Activated naive CD8-positive, alpha-beta T cell treated with anti-CD3 and anti-CD28 coated beads, Interleukin-2, amount 10 ng/mL, durations not matched to agents 7 days and 5 days (primary cell): Measurements from ENCODE around the gene RASL11A. TPM values are rescaled to one million over a fixed set of nuclear protein-coding genes. Genes with fewer than 3 reads are reported as not detected.
"Not testable (repeated sequence)": the region's sequence is repeated elsewhere in the genome, so short reads cannot be mapped to it uniquely, and the experiment has no call there.

Experiments
- ATAC-seq: fragments of 150-1000 bp; cut with Tn5 transposase; one replicate; pipeline ENCODE4 v1.10.0; 2021; ENCODE audit warnings: low read depth, moderate library complexity
- POLR2A ChIA-PET: fragments of 350-600 bp; sonication (Branson Sonifier 250); formaldehyde crosslinking; loops from one replicate; lab custom pipeline; 2021; ENCODE audit warnings: antibody characterized with exemption; lab: Charles Lee
- DNase-seq: peaks from one replicate; pipeline ENCODE4 v3.0.0; 2021
- H3K27ac Mint-ChIP-seq: one replicate; pipeline ENCODE4 v1.8.0; 2022; ENCODE audit warnings: mild to moderate bottlenecking, mixed read lengths
- H3K27me3 Mint-ChIP-seq: one replicate; pipeline ENCODE4 v1.8.0; 2022; ENCODE audit warnings: mild to moderate bottlenecking, moderate library complexity, mixed read lengths
- H3K36me3 Mint-ChIP-seq: one replicate; pipeline ENCODE4 v1.8.0; 2021; ENCODE audit warnings: mild to moderate bottlenecking, mixed read lengths
- H3K4me1 Mint-ChIP-seq: one replicate; pipeline ENCODE4 v1.8.0; 2021; ENCODE audit warnings: mixed read lengths
- H3K4me3 Mint-ChIP-seq: one replicate; pipeline ENCODE4 v1.8.0; 2022; ENCODE audit warnings: mild to moderate bottlenecking, moderate library complexity, mixed read lengths
- H3K9me3 Mint-ChIP-seq: one replicate; pipeline ENCODE4 v1.8.0; 2021; ENCODE audit warnings: mixed read lengths
- total RNA-seq, 2 experiments: library from RNA; stranded (reverse); gene quantifications; one replicate each; pipeline ENCODE4 v1.2.3, GENCODE V29; 2021

RASL11A gene
- total RNA-seq, 2 experiments from 2014 or later: 0.20 to 2.1 TPM

DNA sequence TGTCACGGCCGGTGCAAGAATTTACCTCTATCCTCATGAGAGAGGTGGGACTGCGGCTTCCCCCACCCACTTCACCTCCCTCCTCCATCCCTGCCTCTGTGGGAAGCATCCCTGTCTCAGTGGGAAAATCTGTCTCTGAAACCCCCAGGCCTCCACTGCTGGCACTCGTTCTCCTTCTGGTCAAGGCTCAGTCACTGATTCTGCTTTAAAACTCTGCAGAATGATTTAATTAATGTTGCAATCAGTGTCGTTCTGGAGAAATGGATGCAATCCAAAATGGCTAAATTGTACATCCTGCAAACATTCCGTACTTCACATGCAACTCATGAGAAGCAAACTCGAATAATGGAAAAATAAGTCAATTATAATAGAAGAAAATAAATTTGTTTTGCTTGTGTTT lies 5.6 kb downstream of the RASL11A start:
- Mint-ChIP-seq H3K4me1 (peaks cover 2% of the 10 kb centered on the region), H3K4me3 (no peak overlapping the region), H3K36me3 (no peaks in the 10 kb centered on the region), H3K9me3 (no peaks in the 10 kb centered on the region), H3K27ac (no peak overlapping the region), H3K27me3 (peaks cover 23% of the 10 kb centered on the region)
- ATAC-seq (no peak), DNase-seq (no peak)
- POLR2A ChIA-PET: no interaction called here

DNA sequence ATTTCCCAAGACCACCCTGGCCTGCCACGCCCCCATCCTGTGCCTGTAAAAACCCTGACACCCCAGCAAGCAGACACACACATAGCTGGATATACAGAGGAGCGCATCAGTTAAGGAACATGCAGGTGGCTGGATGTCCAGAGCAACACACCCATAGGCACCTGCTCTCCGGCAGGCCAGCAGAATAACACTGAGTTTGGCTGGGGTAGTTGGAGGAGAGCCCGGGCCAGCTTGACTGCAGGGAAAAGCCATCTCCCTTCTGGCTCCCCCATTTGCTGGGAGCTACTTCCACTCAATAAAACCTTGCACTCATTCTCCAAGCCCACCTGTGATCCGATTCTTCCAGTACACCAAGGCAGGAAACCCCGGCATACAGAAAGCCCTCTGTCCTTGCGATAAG lies 8.9 kb downstream of the RASL11A start:
- Mint-ChIP-seq H3K27ac (no peak overlapping the region), H3K4me3 (no peak overlapping the region), H3K9me3 (no peaks in the 10 kb centered on the region), H3K27me3 (peaks cover 9% of the 10 kb centered on the region), H3K4me1 (no peaks in the 10 kb centered on the region), H3K36me3 (no peaks in the 10 kb centered on the region)
- ATAC-seq (no peak), DNase-seq (no peak)
- POLR2A ChIA-PET: no interaction called here

DNA sequence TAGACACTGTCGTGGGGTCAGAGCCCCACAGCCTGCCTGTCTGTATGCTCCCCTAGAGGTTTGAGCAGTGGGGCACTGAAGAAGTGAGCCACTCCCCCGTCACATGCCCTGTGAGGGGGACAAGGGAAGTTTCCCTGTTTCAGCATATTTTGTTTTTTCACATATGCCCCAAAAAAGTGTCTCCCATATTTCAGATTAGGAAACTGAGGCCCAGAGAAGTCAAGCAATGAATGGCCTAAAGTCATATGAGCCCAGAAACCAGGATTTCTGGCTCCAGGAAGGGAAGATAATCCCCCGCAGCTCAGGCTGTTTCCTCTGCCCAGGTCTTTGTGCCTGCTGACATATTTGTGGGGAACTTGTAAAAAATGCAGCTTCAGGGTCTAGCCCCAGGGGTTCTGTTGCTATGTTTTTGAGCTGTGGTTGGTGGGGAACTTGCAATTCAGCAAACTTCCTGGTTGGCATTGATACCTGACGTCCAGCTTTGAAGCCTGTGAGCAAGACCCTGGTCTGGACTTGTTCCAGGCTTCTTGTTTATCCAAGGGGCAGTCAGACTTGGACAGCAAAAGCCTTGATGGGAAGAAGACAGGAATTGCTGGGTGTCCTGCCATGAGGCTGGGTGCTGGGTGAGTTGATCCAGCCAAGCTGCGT lies 9.5 kb downstream of the RASL11A start:
- POLR2A ChIA-PET: no interaction called here
- no peak for ATAC-seq
- H3K9me3 Mint-ChIP-seq: no peaks in the 10 kb centered on the region
- H3K27me3 Mint-ChIP-seq: peaks cover 8% of the 10 kb centered on the region
- H3K4me3 Mint-ChIP-seq: no peak overlapping the region
- no peaks in the 10 kb centered on the region for H3K36me3 Mint-ChIP-seq
- no peak overlapping the region for H3K27ac Mint-ChIP-seq
- DNase-seq: no peak
- no peaks in the 10 kb centered on the region for H3K4me1 Mint-ChIP-seq

DNA sequence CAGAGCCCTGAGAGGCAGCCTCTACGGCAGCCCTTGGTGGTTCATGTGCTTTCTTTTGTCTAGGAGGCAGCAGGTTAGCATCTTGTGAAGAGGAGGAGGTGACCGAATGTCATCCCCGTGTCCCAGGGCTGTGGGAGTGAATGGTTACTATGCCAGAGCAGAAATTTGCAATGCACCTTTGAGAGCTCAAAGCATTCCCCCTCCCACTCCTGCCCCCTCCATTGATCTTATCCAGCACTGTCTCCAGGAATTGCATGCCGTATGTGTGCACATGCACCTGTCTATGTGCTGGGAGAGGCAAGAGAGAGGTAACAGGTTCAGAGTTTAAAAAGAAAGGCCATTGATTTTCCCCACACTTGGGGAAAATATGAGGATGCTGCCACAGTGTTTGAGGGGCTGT lies 10.2 kb downstream of the RASL11A start:
- no peaks in the 10 kb centered on the region for H3K4me1 Mint-ChIP-seq
- DNase-seq (no peak), ATAC-seq (no peak)
- H3K27ac Mint-ChIP-seq: no peak overlapping the region
- no peak overlapping the region for H3K4me3 Mint-ChIP-seq
- H3K36me3 Mint-ChIP-seq: no peaks in the 10 kb centered on the region
- POLR2A ChIA-PET: no interaction called here
- H3K27me3 Mint-ChIP-seq: peaks cover 7% of the 10 kb centered on the region
- no peaks in the 10 kb centered on the region for H3K9me3 Mint-ChIP-seq

DNA sequence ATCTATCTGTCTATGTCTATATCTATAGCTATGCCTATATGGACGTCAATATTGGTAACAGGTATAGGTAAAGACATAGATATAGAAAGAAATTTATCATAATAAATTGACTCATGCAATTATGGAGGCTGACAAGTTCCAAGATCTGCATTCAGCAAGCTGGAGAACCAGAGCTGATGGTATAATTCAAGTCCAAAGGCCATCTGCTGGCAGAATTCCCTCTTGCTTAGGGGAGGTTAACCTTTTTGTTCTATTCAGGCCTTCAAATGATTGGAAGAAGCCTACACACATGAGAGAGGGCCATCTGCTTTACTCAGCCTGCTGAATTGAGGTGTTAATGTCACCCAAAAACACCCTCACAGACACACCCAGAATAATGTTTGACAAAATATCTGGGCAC lies 10.8 kb downstream of the RASL11A start:
- Mint-ChIP-seq H3K4me1 (no peaks in the 10 kb centered on the region), H3K27me3 (peaks cover 5% of the 10 kb centered on the region), H3K36me3 (no peaks in the 10 kb centered on the region), H3K27ac (no peak overlapping the region), H3K4me3 (no peak overlapping the region), H3K9me3 (no peaks in the 10 kb centered on the region)
- ATAC-seq (no peak), DNase-seq (no peak)
- POLR2A ChIA-PET: no interaction called here

DNA sequence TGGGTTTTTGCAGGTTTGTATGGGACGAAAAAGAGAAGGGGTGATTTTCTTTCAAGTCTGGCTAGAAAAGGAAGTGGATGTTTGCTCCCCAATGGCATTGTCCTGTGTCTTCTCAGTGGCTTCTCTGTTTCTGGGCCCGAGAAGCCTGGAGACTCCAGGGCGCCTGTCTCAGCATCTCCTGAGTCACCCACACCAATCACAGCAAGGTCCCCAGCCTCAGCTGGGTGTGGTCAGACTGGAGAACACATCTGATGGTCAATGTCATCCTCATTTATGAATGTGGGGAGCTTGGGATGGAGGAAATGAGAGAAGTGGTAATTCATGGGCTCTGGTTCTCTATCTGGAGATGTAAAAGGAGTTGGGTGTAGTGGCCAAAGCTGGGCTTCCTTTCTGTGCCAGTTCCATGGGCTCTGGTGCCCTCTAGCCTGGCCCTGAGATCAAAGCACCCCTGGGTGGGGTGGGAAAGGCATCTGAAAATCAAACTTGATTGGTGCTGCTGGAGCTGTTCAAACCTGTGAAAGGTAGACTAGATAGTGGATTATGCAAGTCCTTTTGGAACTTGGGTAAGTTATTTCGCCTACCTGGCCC lies 13.4 kb downstream of the RASL11A start:
- no peaks in the 10 kb centered on the region for H3K9me3 Mint-ChIP-seq
- POLR2A ChIA-PET: no interaction called here
- H3K4me1 Mint-ChIP-seq: no peaks in the 10 kb centered on the region
- ATAC-seq: no peak
- H3K27me3 Mint-ChIP-seq: peaks cover 3% of the 10 kb centered on the region
- H3K4me3 Mint-ChIP-seq: no peak overlapping the region
- no peaks in the 10 kb centered on the region for H3K36me3 Mint-ChIP-seq
- no peak overlapping the region for H3K27ac Mint-ChIP-seq
- no peak for DNase-seq

DNA sequence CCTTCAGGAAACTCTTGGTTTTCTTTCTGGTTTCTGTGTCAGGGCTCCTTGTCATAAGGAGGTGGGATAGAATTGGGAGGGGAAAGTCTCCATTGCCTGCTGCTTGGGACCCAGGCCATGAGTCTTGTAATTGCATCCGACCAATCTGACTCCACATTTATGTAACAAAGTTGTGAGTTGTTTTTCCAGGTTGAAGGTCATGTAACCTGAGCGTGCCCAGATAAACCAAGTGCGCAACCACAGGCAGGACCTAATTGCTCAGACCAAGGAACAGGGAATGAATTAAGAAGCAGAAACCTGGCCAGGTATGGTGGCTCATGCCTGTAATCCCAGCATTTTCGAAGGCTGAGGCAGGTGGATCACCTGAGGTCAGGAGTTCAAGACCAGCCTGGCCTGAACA lies 17.8 kb downstream of the RASL11A start:
- POLR2A ChIA-PET: no interaction called here

DNA sequence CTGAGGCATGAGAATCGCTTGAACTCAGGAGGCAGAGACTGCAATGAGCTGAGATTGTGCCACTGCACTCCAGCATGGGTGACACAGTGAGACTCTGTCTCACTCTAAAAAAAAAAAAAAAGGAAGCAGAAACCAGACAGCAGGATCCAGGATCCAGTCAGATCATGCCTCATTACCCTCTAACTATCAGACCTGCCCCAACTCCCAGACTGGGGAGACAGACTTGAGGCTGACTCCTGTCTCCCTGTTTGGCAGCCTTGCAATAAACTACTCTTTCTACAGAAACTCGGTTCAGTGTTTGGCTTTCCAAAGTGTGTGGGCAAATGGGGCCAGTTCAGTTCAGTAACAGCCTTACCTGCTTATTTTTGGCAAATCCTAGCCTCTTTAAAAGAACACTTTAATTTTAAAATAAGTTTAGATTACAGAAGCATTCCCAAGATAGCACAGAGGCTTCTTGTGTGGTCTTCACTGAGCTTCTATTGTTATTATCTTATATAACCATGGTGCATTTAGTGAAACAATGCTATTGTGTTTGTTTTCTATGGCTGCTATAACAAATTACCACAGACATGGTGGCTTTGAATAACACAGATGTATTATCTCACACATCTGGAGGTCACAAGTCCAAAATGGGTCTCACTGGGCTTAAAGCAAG lies 18.5 kb downstream of the RASL11A start:
- Mint-ChIP-seq H3K9me3 (no peaks in the 10 kb centered on the region), H3K4me1 (peaks cover 13% of the 10 kb centered on the region), H3K4me3 (no peak overlapping the region), H3K27me3 (no peaks in the 10 kb centered on the region), H3K27ac (no peak overlapping the region), H3K36me3 (no peaks in the 10 kb centered on the region)
- no peak for ATAC-seq
- DNase-seq: no peak
- POLR2A ChIA-PET: no interaction called here

More for the DNA sequence above, 17.8 kb downstream of the RASL11A start:
- ATAC-seq: no peak
- Mint-ChIP-seq H3K4me3 (no peak overlapping the region), H3K9me3 (no peaks in the 10 kb centered on the region), H3K27ac (no peak overlapping the region), H3K36me3 (no peaks in the 10 kb centered on the region), H3K27me3 (no peaks in the 10 kb centered on the region), H3K4me1 (peaks cover 5% of the 10 kb centered on the region)
- DNase-seq: no peak

DNA sequence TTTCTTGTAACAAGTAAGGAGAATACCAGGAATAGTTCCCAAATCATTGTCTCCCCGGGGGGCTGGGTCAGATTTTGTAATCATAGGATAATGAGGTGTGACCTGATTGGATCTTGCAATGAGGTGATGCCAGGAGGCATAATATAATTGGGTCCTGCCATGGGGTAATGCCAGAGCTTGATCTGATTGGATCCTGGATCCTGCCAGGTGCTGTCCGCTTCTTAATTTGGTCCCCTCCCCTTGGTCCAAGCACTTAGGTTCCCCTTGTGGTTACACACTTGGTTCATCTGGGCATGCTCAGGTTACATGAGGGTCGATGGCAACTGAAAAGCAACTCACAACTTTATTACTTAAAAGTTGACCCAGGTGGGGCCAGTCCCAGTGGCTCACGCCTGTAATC lies 20.1 kb downstream of the RASL11A start:
- POLR2A ChIA-PET: interaction anchor here (0.5 kb wide), 1 partner anchor 284 kb away, joined by 3 read pairs; no protein-coding TSS in a partner anchor
- no peak overlapping the region for H3K4me3 Mint-ChIP-seq
- no peaks in the 10 kb centered on the region for H3K27me3 Mint-ChIP-seq
- DNase-seq (no peak), ATAC-seq (no peak)
- H3K4me1 Mint-ChIP-seq: peaks cover 20% of the 10 kb centered on the region
- no peak overlapping the region for H3K27ac Mint-ChIP-seq
- H3K9me3 Mint-ChIP-seq: no peaks in the 10 kb centered on the region
- no peaks in the 10 kb centered on the region for H3K36me3 Mint-ChIP-seq

DNA sequence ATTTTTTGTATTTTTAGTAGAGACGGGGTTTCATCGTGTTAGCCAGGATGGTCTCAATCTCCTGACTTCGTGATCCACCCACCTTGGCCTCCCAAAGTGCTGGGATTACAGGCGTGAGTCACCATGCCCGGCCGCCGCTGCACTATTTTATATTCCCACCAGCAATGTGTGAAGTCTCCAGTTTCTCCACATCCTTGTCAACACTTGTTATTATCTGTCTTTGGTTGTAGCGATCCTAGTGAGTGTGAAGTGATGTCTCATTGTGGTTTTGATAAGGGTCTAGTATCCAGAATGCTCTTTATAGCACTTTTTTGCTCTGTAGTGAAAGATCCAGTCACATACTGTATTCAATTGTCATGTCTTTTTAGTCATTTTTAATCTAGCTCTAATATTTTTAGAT lies 21.3 kb downstream of the RASL11A start:
- POLR2A ChIA-PET, H3K36me3 Mint-ChIP-seq, H3K27me3 Mint-ChIP-seq, H3K4me3 Mint-ChIP-seq, DNase-seq, H3K9me3 Mint-ChIP-seq, ATAC-seq, H3K27ac Mint-ChIP-seq: not testable (repeated sequence)
- H3K4me1 Mint-ChIP-seq: peaks cover 20% of the 10 kb centered on the region

DNA sequence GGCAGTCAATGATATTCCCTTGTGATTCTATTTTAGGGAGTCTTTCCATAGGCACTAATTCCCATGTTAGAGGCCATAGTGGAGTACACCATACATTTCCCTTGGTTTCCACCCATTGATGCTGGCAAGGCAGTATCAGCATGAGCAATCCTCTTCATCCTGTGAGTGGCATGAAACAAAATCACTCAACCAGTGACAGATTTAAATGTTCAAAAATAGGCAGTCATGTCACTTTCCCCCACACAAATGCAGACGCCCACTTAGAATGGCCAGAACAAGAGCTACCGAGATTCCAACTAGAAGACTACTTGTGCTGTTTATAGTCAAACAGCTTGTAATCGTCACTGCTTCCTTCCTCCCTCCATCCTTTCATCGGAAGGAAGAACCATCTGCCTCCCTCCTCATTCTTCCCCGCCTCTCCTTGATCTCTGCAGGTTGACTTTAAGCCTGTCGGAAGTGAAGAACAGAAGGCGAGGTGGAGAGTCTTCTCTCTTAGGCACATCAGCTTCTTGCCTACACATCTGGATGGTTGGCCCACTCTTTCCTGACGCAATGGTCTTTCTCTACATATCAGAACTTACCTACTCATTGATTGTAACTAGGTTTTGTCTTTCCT lies 22.6 kb downstream of the RASL11A start:
- DNase-seq: no peak
- no peaks in the 10 kb centered on the region for H3K27me3 Mint-ChIP-seq
- no peaks in the 10 kb centered on the region for H3K9me3 Mint-ChIP-seq
- no peak for ATAC-seq
- H3K27ac Mint-ChIP-seq: peak overlapping the region; percentile 71
- no peaks in the 10 kb centered on the region for H3K36me3 Mint-ChIP-seq
- H3K4me1 Mint-ChIP-seq: peaks cover 20% of the 10 kb centered on the region
- POLR2A ChIA-PET: no interaction called here
- H3K4me3 Mint-ChIP-seq: peak overlapping the region; percentile 56

DNA sequence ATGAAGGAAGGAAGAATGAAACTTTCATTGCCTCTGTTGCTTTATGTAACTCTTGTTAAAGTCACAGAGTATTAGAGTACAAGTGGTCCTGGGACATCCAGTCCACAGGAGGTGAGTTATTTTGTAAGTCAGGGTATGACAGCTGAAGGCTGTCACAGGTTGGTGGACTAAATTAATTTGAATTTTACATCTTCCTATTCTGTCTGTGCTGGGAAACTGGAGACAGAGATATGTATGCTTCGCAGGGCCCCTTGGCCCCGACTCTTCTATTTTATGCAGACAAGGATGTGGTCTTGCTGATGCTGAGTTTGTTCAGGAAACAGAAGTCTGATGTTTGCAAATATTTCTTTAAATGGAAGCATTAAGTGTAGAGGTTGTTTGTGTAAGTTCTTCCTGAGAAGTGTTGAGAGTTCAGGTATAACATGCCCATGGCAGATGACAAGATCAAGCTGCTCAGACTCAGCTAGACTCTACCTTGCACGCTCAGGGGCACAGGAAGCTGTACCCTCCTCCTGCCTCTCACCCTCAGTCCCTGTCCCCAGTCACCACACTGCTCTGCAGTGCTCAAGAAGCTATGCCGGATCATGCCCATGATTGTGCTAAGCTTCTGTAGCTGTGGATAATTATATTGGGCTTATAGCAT lies 23.4 kb downstream of the RASL11A start:
- DNase-seq (no peak), ATAC-seq (peak; percentile 93)
- H3K36me3 Mint-ChIP-seq: no peaks in the 10 kb centered on the region
- H3K4me1 Mint-ChIP-seq: peaks cover 20% of the 10 kb centered on the region
- no peaks in the 10 kb centered on the region for H3K9me3 Mint-ChIP-seq
- H3K27ac Mint-ChIP-seq: peak overlapping the region; percentile 71
- peak overlapping the region; percentile 56 for H3K4me3 Mint-ChIP-seq
- POLR2A ChIA-PET: no interaction called here
- H3K27me3 Mint-ChIP-seq: no peaks in the 10 kb centered on the region

DNA sequence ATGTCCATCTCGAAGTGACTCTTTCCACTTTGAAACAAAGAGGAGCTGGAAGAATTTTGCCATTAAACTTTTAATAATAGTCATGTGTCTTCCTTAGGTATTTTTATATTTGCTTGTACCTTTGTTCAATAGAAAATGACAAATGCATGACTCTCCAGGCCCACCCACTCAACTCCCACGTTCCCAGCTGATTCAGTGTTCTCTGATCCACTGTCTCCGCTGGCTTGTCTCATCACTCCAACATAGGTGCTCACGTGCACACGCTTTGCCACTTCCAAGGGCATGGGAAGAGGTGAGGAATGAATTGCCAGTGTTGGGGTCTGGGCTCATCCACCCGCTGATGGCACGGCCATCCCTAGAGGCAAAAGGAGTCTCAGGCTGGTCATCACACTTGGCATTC lies 24.5 kb downstream of the RASL11A start:
- DNase-seq (no peak), ATAC-seq (no peak)
- H3K4me3 Mint-ChIP-seq: no peak overlapping the region
- H3K4me1 Mint-ChIP-seq: peaks cover 22% of the 10 kb centered on the region
- H3K27me3 Mint-ChIP-seq: peaks cover 3% of the 10 kb centered on the region
- H3K27ac Mint-ChIP-seq: no peak overlapping the region
- POLR2A ChIA-PET: no interaction called here
- H3K36me3 Mint-ChIP-seq: no peaks in the 10 kb centered on the region
- H3K9me3 Mint-ChIP-seq: no peaks in the 10 kb centered on the region
